SU-DHL-6 (cell line): ENCODE measurements around the gene PINK1.

Experiments used
- H2AFZ ChIP-seq: fragments of 200-600 bp; sonication (generic); 2 replicates; pipeline ENCODE4 v1.6.1; 2014; ENCODE audit warnings: low read depth, mild to moderate bottlenecking, moderate library complexity, mixed read lengths, antibody characterized with exemption, low read length; ENCODE audit not compliant: severe bottlenecking
- H3F3A ChIP-seq: fragments of 200-600 bp; shearing (Covaris generic); 2 replicates; pipeline ENCODE4 v1.6.0; 2016; ENCODE audit warnings: antibody characterized with exemption, mild to moderate bottlenecking; ENCODE audit not compliant: insufficient read depth
- H3K27ac ChIP-seq: fragments of 200-600 bp; sonication (generic); 2 replicates; pipeline ENCODE4 v1.5.1; 2016; ENCODE audit warnings: low read depth, mild to moderate bottlenecking, low read length, moderate library complexity, mixed read lengths
- H3K27me3 ChIP-seq: fragments of 200-600 bp; sonication (generic), shearing (Covaris generic); 2 replicates; pipeline ENCODE4 v1.6.0; 2014; ENCODE audit warnings: mild to moderate bottlenecking, low read length
- H3K36me3 ChIP-seq: fragments of 200-600 bp; sonication (generic); 2 replicates; pipeline ENCODE4 v1.6.1; 2014; ENCODE audit warnings: mild to moderate bottlenecking, low read length, mixed read lengths
- H3K4me2 ChIP-seq: fragments of 300-600, 200-600 bp; shearing (Covaris generic), sonication (generic); 2 replicates; pipeline ENCODE4 v1.6.0; 2014; ENCODE audit warnings: low read length, low read depth, mild to moderate bottlenecking; ENCODE audit not compliant: poor library complexity, severe bottlenecking
- H3K4me3 ChIP-seq: fragments of 200-600 bp; sonication (generic); 2 replicates; pipeline ENCODE4 v1.5.1; 2014; ENCODE audit warnings: antibody characterized with exemption, low read length, mild to moderate bottlenecking, mixed read lengths; ENCODE audit not compliant: insufficient read depth, poor library complexity, severe bottlenecking
- H3K79me2 ChIP-seq: fragments of 200-600 bp; sonication (generic); 2 replicates; pipeline ENCODE4 v1.6.1; 2014; ENCODE audit warnings: mild to moderate bottlenecking, low read length, moderate library complexity; ENCODE audit not compliant: insufficient read depth
- H3K9ac ChIP-seq: fragments of 200-600 bp; sonication (generic); 2 replicates; pipeline ENCODE4 v1.7.0; 2014; ENCODE audit warnings: mild to moderate bottlenecking, low read length
- H3K9me2 ChIP-seq: fragments of 200-600 bp; sonication (generic); replicated peaks from 2 replicates; pipeline ENCODE4 v1.6.1; 2014; ENCODE audit warnings: low read length; ENCODE audit not compliant: insufficient read depth
- H3K9me3 ChIP-seq: fragments of 200-600 bp; sonication (generic); 2 replicates; pipeline ENCODE4 v1.6.1; 2014; ENCODE audit warnings: low read length, mixed read lengths; ENCODE audit not compliant: insufficient read depth
- H4K20me1 ChIP-seq: fragments of 200-600 bp; sonication (generic); 2 replicates; pipeline ENCODE4 v1.6.1; 2014; ENCODE audit warnings: low read depth, mild to moderate bottlenecking, antibody characterized with exemption, low read length, moderate library complexity, mixed read lengths
- EZH2phosphoT487 ChIP-seq: fragments of 200-600 bp; sonication (generic), shearing (Covaris generic); conservative IDR thresholded peaks from 2 replicates; pipeline ENCODE4 v1.6.1; 2018; ENCODE audit warnings: mild to moderate bottlenecking, antibody characterized with exemption, low read length, moderate library complexity, mixed read lengths
- TF ChIP-seq, protein P1 (sequence below): fragments of 200-600 bp; sonication (generic); IDR thresholded peaks from one replicate; pipeline ENCODE4 v1.5.1; 2017; ENCODE audit warnings: antibody characterized with exemption, mild to moderate bottlenecking, low read length, moderate library complexity; ENCODE audit not compliant: insufficient read depth, poor library complexity, severe bottlenecking

The PINK1 gene

DNA sequence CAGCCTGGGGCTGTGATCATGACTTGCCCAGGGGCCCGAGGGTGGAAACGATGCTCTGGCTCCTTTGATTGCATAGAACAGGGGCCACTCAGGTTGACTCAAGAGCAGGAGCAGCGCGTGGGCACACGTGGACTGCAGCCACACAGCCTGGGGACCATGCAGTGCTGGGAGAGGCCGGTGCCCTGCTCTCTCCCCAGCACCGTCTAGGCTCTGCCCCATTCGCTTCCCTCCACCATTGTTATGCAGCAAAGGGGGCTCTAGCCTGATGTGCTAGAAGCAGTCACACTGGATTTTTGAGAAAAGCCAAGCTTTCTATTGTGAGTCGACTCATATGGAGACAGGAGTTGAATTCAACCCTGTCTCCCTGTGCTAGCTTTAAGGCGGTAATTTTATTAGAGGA, 8.7 kb downstream of the PINK1 start:
- Histone ChIP-seq H3K9me3 (no peaks in the 10 kb centered on the region), H3K4me3 (no peak overlapping the region), H3K27me3 (no peaks in the 10 kb centered on the region), H3K9ac (no peak overlapping the region), H3K36me3 (no peaks in the 10 kb centered on the region), H4K20me1 (no peaks in the 10 kb centered on the region), H3K4me2 (no peak overlapping the region), H3K79me2 (no peaks in the 10 kb centered on the region), H3F3A (no peaks in the 10 kb centered on the region), H3K27ac (no peak overlapping the region), H3K9me2 (no peaks in the 10 kb centered on the region), H2AFZ (no peak overlapping the region)
- TF ChIP-seq, protein P1, sequence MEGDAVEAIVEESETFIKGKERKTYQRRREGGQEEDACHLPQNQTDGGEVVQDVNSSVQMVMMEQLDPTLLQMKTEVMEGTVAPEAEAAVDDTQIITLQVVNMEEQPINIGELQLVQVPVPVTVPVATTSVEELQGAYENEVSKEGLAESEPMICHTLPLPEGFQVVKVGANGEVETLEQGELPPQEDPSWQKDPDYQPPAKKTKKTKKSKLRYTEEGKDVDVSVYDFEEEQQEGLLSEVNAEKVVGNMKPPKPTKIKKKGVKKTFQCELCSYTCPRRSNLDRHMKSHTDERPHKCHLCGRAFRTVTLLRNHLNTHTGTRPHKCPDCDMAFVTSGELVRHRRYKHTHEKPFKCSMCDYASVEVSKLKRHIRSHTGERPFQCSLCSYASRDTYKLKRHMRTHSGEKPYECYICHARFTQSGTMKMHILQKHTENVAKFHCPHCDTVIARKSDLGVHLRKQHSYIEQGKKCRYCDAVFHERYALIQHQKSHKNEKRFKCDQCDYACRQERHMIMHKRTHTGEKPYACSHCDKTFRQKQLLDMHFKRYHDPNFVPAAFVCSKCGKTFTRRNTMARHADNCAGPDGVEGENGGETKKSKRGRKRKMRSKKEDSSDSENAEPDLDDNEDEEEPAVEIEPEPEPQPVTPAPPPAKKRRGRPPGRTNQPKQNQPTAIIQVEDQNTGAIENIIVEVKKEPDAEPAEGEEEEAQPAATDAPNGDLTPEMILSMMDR, result no peak
- no peak for TF ChIP-seq EZH2phosphoT487

DNA sequence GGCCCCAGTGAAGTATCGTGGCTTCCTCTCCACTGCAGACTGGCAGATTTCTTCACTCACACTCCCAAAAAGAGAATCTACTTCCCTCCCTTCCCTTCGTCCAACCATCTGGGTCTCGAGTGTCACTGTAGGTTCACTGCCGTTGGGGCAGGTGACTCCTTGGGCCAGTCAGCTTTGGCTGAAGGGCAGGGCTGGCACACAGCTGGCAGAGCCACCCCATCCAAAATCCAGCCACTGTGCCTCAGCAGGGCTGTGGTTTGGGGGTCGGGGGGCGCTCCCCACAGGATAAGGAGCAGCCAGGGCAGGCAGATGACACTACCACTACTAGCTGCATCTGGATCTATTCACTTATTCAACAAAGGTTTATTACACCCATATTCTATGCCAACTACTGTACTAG, 9.8 kb downstream of the PINK1 start:
- H3F3A ChIP-seq, result no peaks in the 10 kb centered on the region
- no peak overlapping the region for H3K9ac ChIP-seq
- H3K9me2 ChIP-seq, result no peaks in the 10 kb centered on the region
- no peaks in the 10 kb centered on the region for H3K9me3 ChIP-seq
- H3K27ac ChIP-seq, result no peak overlapping the region
- H4K20me1 ChIP-seq, result no peaks in the 10 kb centered on the region
- no peaks in the 10 kb centered on the region for H3K27me3 ChIP-seq
- H3K4me2 ChIP-seq, result no peak overlapping the region
- no peak overlapping the region for H2AFZ ChIP-seq
- no peak overlapping the region for H3K4me3 ChIP-seq
- TF ChIP-seq EZH2phosphoT487, result no peak
- TF ChIP-seq, protein P1, result no peak
- H3K36me3 ChIP-seq, result no peaks in the 10 kb centered on the region
- H3K79me2 ChIP-seq, result no peaks in the 10 kb centered on the region

DNA sequence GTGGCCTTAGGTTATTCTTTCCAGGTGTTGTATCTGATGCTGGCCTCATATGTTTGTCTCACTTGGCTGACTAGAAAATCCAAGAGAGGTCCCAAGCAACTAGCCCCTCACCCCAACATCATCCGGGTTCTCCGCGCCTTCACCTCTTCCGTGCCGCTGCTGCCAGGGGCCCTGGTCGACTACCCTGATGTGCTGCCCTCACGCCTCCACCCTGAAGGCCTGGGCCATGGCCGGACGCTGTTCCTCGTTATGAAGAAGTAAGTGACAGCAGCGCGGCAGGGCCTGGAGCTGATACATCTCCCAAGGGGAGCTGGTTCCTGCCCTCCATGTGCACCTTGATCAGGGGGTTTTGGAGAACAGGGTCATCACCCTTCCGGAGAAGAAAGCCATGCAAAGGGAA, 11.2 kb downstream of the PINK1 start:
- no peak overlapping the region for H2AFZ ChIP-seq
- TF ChIP-seq, protein P1, result no peak
- no peak for TF ChIP-seq EZH2phosphoT487

More for the DNA sequence above, 11.2 kb downstream of the PINK1 start:
- H3F3A ChIP-seq, result no peaks in the 10 kb centered on the region
- H3K9me3 ChIP-seq, result no peaks in the 10 kb centered on the region
- no peak overlapping the region for H3K27ac ChIP-seq
- H3K9me2 ChIP-seq, result no peaks in the 10 kb centered on the region
- H3K27me3 ChIP-seq, result no peaks in the 10 kb centered on the region
- no peaks in the 10 kb centered on the region for H3K79me2 ChIP-seq
- no peak overlapping the region for H3K4me3 ChIP-seq
- H3K4me2 ChIP-seq, result no peak overlapping the region
- H4K20me1 ChIP-seq, result no peaks in the 10 kb centered on the region
- no peaks in the 10 kb centered on the region for H3K36me3 ChIP-seq
- H3K9ac ChIP-seq, result no peak overlapping the region
